Common myeloid progenitor, CD34-positive (primary cell): ENCODE data around the gene CPS1.

Experiments
- CTCF ChIA-PET: fragments of 350-600 bp; sonication (Branson Sonifier 250); formaldehyde crosslinking; loops from one replicate; lab custom pipeline; 2021; ENCODE audit warnings: antibody characterized with exemption; lab: Charles Lee
- POLR2A ChIA-PET: fragments of 350-600 bp; sonication (Branson Sonifier 250); formaldehyde crosslinking; loops from one replicate; lab custom pipeline; 2021; ENCODE audit warnings: antibody characterized with exemption; lab: Charles Lee
- DNase-seq, 3 donors: peaks; one replicate each; pipeline versions ENCODE4 v3.0.0 to v3.0.0-alpha.2; 2013
- H3K27ac ChIP-seq, 2 experiments: 1 replicate in 1 of 2; 2 replicates in 1 of 2; pipeline ENCODE4 v1.7.0; 2013; ENCODE audit warnings: inconsistent platforms in 2 of 2, low read length in 2 of 2, mild to moderate bottlenecking in 2 of 2, low read depth in 1 of 2, moderate library complexity in 1 of 2; ENCODE audit not compliant: severe bottlenecking in 2 of 2, insufficient read depth in 1 of 2, poor library complexity in 1 of 2
- H3K27me3 ChIP-seq, 5 experiments: replicated peaks in 2 of 5; 1 replicate in 3 of 5; 2 replicates in 2 of 5; pipeline versions ENCODE4 v1.6.1 to v1.7.0; 2013; ENCODE audit warnings: low read length in 4 of 5, mild to moderate bottlenecking in 2 of 5, moderate library complexity in 2 of 5, inconsistent platforms in 1 of 5; ENCODE audit not compliant: insufficient read depth in 5 of 5, control insufficient read depth in 4 of 5
- H3K36me3 ChIP-seq, 4 experiments: 1 replicate in 2 of 4; 2 replicates in 2 of 4; pipeline versions ENCODE4 v1.6.1 to v1.7.0; 2013; ENCODE audit warnings: low read length in 3 of 4, control low read depth in 1 of 4, mild to moderate bottlenecking in 1 of 4; ENCODE audit not compliant: control insufficient read depth in 4 of 4, insufficient read depth in 4 of 4
- H3K4me1 ChIP-seq, 4 experiments: 1 replicate in 3 of 4; 2 replicates in 1 of 4; pipeline versions ENCODE4 v1.6.1 to v1.7.1; 2013; ENCODE audit warnings: low read length in 3 of 4, mild to moderate bottlenecking in 3 of 4, control low read depth in 1 of 4, inconsistent platforms in 1 of 4, moderate library complexity in 1 of 4; ENCODE audit not compliant: control insufficient read depth in 4 of 4, insufficient read depth in 4 of 4; ENCODE audit errors: control extremely low read depth in 1 of 4
- H3K4me3 ChIP-seq, 7 experiments: 1 replicate in 4 of 7; 2 replicates in 3 of 7; pipeline versions ENCODE4 v1.5.1 to v1.7.0; 2013; ENCODE audit warnings: mild to moderate bottlenecking in 7 of 7, low read length in 6 of 7, moderate library complexity in 6 of 7, inconsistent platforms in 2 of 7, low read depth in 2 of 7, control low read depth in 1 of 7; ENCODE audit not compliant: insufficient read depth in 4 of 7, control insufficient read depth in 1 of 7; ENCODE audit errors: extremely low read depth in 1 of 7
- H3K9me3 ChIP-seq, 5 experiments: 1 replicate in 4 of 5; 2 replicates in 1 of 5; pipeline versions ENCODE4 v1.6.1 to v1.7.1; 2013; ENCODE audit warnings: low read length in 4 of 5, mild to moderate bottlenecking in 2 of 5, inconsistent platforms in 1 of 5, low read depth in 1 of 5, moderate library complexity in 1 of 5; ENCODE audit not compliant: control insufficient read depth in 4 of 5, insufficient read depth in 2 of 5; ENCODE audit errors: control extremely low read depth in 1 of 5
- WGBS: methylation state at CpG from one replicate; pipeline ENCODE4 v1.1.5; 2013; ENCODE audit not compliant: insufficient coverage; 5-methylcytosine and 5-hydroxymethylcytosine counted together

Gene CPS1

DNA sequence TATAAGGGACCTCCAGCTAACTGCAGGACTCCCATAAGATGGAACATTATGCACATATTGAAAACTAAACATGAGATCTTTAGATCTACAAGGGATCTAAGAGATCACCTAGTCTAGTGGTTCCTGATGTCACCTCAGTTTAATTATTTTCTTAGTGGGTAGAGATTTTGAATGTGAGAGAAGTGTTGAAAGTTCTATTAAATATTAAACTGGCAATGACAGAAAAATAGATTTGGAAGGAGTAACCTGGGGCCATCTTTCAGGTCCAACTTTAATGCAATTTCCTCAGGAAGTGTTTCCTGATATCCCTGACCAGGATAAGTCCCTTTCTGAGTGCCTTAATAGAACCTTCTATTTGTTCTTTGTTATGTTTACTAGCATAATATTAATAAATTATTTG is 29.1 kb upstream of the CPS1 start:
- Histone ChIP-seq H3K4me1 (no peaks in the 10 kb centered on the region), H3K9me3 (no peaks in the 10 kb centered on the region), H3K4me3 (no peak overlapping the region), H3K27me3 (no peaks in the 10 kb centered on the region), H3K36me3 (no peaks in the 10 kb centered on the region), H3K27ac (no peak overlapping the region)
- CTCF ChIA-PET, result no interaction called here
- POLR2A ChIA-PET, result no interaction called here
- DNase-seq, result no peak

DNA sequence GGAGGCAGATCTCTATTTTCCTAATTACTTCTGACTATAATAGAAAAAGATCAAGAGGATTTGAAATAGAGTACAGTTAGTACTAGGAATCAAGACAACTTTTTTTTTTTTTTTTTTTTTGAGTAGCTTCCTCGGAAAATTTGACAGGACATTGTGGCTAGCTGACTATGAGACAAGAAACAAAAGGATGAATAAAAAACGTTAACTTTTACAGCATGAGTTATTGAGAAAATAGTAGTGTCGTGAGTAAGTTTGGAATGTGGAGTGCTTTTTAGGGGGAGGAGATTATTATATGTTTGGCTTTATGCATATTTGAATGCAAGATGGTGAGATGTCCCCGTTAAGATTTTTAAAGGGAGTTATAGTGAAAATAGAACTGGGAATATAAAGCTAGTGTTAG is 27.7 kb upstream of the CPS1 start:
- no peak for DNase-seq
- Histone ChIP-seq H3K4me3 (no peak overlapping the region), H3K27ac (no peak overlapping the region), H3K4me1 (no peaks in the 10 kb centered on the region), H3K36me3 (no peaks in the 10 kb centered on the region), H3K9me3 (no peaks in the 10 kb centered on the region), H3K27me3 (no peaks in the 10 kb centered on the region)
- CTCF ChIA-PET, result no interaction called here
- POLR2A ChIA-PET, result interaction anchor here (0.6 kb wide), 1 partner anchor 129 kb away, joined by 3 read pairs; no protein-coding TSS in a partner anchor
- 88% methylated on average over 3 of the region's 4 CpGs for WGBS

DNA sequence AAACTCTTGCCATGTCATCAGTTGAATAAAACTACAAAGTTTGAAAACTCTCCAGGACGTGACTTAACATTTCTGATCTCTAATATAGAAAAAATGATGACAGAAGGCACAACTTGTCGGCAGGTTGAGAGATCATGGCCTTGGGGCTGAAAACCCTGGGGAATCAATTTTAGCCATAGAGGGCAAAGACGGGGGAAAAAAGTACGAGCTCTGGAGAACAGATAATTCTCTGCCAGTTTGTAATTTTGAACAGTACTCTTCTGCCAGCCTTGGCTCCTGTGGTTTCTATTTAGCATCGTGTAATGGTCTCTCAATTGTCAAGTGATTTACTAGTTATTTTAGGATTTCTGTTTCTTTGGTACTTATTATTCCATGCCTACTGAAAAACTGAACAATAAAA is 25.3 kb upstream of the CPS1 start:
- CTCF ChIA-PET, result no interaction called here

DNA sequence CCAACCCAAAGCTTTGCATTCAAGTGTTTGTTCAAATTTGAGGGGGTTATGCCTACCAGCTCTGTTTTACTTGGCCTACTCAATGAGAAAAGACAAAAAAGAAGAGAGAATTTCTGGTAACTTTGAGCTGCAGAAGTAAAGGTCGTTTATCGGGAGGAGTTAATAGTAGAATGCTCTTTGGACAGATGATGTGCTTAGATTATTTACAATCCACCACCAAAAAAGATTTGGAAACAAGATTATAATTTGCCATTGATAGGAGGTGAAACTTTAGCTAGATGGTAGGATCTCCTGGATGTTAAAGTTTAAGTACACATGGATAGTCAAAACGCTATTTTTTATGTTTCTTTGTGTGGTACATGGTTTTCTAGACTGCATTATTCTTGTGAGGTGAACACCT is 24.9 kb upstream of the CPS1 start:
- H3K36me3 ChIP-seq, result no peaks in the 10 kb centered on the region
- ChIA-PET CTCF (no interaction called here), POLR2A (no interaction called here)

More for the DNA sequence above, 25.3 kb upstream of the CPS1 start:
- Histone ChIP-seq H3K27me3 (no peaks in the 10 kb centered on the region), H3K4me1 (no peaks in the 10 kb centered on the region), H3K4me3 (no peak overlapping the region), H3K27ac (no peak overlapping the region), H3K9me3 (no peaks in the 10 kb centered on the region), H3K36me3 (no peaks in the 10 kb centered on the region)
- POLR2A ChIA-PET, result no interaction called here
- WGBS, result 96% methylated on average over 4 of the region's 5 CpGs
- no peak for DNase-seq

DNA sequence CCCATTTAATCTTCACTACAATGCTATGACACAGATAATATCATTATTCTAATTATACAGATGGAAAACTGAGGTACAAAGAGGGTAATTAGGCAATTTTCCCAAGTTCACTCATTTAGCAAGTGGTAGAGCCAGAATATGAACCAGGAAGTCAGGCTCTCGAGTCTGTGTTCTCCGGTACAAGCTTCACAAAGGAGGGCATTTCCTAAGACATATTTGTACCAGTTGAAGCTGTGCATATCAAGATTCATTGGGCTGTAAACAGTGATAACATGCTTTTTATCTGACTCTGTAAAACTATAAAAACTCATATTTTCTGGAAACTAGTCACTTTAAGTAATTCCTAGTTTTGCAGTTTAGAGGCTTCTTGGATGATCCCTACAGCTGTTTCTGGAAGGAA is 23.0 kb upstream of the CPS1 start:
- Histone ChIP-seq H3K4me1 (no peaks in the 10 kb centered on the region), H3K9me3 (no peaks in the 10 kb centered on the region), H3K27ac (no peak overlapping the region), H3K36me3 (no peaks in the 10 kb centered on the region), H3K4me3 (no peak overlapping the region), H3K27me3 (no peaks in the 10 kb centered on the region)
- POLR2A ChIA-PET, result no interaction called here
- 100% methylated on average over 1 of the region's 2 CpGs for WGBS
- no peak for DNase-seq
- CTCF ChIA-PET, result no interaction called here

More for the DNA sequence above, 24.9 kb upstream of the CPS1 start:
- Histone ChIP-seq H3K27ac (no peak overlapping the region), H3K9me3 (no peaks in the 10 kb centered on the region), H3K27me3 (no peaks in the 10 kb centered on the region), H3K4me1 (no peaks in the 10 kb centered on the region), H3K4me3 (no peak overlapping the region)
- 100% methylated on average over 1 of the region's 3 CpGs for WGBS
- DNase-seq, result no peak

DNA sequence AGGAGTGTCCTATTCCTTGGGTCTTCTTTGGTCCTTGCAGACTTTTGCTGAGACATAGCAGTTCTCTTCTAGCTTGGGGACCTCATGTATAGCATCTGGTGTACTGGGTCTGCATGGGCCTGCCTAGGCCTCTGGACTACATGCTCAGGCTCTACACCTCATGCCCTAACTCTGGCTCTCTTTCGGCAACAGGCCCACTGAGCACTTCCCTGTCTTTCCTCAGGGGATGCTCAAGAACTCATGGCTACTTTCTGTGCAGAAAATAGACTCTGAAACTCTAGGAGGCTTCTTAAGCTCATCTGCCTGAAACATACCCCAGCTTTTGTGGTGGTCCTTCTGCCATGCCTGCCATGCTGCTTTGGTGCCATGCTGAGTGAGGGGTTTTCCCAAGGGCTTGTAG is 21.5 kb upstream of the CPS1 start:
- POLR2A ChIA-PET, result no interaction called here
- CTCF ChIA-PET, result interaction anchor here (0.9 to 1.2 kb wide), 2 partner anchors 31 to 247 kb away, joined by 3 to 7 read pairs; no protein-coding TSS in a partner anchor
- H3K36me3 ChIP-seq, result no peaks in the 10 kb centered on the region
- H3K4me3 ChIP-seq, result no peak overlapping the region
- 89% methylated on average over 1 of the region's 1 CpG for WGBS
- H3K27me3 ChIP-seq, result peaks cover 0 to 2% (median 0%) of the 10 kb centered on the region in 5 experiments
- H3K4me1 ChIP-seq, result no peaks in the 10 kb centered on the region
- H3K9me3 ChIP-seq, result no peaks in the 10 kb centered on the region
- DNase-seq, result no peak
- H3K27ac ChIP-seq, result no peak overlapping the region

DNA sequence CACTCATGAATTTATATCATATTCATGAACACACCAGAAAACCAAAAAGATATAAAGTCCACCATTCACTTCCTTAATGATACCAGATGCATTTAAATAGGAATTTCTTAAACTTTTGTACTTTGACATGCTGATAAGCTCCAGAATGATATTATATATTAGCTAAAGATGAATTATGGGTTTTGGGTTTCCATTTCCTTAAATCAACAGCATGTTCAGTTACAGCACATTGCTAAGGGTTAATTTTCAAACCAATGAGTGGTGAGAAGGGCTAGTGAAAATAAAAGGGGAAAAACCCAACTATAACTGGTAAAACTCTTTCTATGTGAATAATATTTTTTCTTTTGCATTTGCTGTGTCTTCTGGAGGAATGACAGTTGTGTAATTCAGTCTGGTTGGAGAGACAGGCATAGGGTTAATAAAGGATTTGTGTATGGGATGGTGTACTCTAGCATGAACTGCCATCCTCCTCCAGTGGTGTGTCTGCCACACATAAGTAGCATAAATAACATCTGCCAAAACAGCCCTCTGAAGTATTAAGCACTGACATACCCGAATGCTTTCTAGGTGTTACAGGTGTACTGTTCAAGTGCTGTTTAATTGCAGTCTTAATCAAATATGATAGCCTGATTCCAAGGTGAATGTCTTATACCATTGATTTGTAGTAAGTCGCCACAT is 19.3 kb upstream of the CPS1 start:
- no peaks in the 10 kb centered on the region for H3K9me3 ChIP-seq
- H3K27me3 ChIP-seq, result peaks cover 0 to 2% (median 0%) of the 10 kb centered on the region in 5 experiments
- no peak overlapping the region for H3K27ac ChIP-seq
- ChIA-PET CTCF (no interaction called here), POLR2A (no interaction called here)
- WGBS, result no CpG with 5 or more reads among the region's 2 CpGs
- H3K36me3 ChIP-seq, result no peaks in the 10 kb centered on the region
- H3K4me1 ChIP-seq, result no peaks in the 10 kb centered on the region
- H3K4me3 ChIP-seq, result no peak overlapping the region
- no peak for DNase-seq
